Kidney epithelial cell (primary cell): ENCODE results near the gene OR13J1. TPM values are rescaled to one million over a fixed set of nuclear protein-coding genes. Genes with fewer than 3 reads are reported as not detected.
"Not testable (repeated sequence)": the region's sequence is repeated elsewhere in the genome, so short reads cannot be mapped to it uniquely, and the experiment has no call there.

Source experiments
- DNase-seq: peaks from one replicate; pipeline ENCODE4 v3.0.0-alpha.2; 2010; ENCODE audit warnings: low read depth
- H3K27me3 ChIP-seq: 2 replicates; pipeline ENCODE4 v1.6.0; 2011; ENCODE audit warnings: low read length; ENCODE audit not compliant: control insufficient read depth, insufficient read depth
- H3K36me3 ChIP-seq: 2 replicates; pipeline ENCODE4 v1.5.1; 2011; ENCODE audit warnings: low read length; ENCODE audit not compliant: control insufficient read depth, insufficient read depth
- H3K4me3 ChIP-seq: 2 replicates; pipeline ENCODE4 v1.5.1; 2011; ENCODE audit warnings: low read depth, mild to moderate bottlenecking, control low read depth, low read length
- CTCF ChIP-seq: IDR thresholded peaks from 2 replicates; pipeline ENCODE4 v1.5.1; 2011; ENCODE audit warnings: mild to moderate bottlenecking, moderate library complexity, low read length, control low read depth, inconsistent platforms; ENCODE audit not compliant: insufficient read depth, poor library complexity, severe bottlenecking
- total RNA-seq: library from RNA; depleted of rRNA; stranded (reverse); fragments of >200 nt; gene quantifications from 2 replicates; pipeline ENCODE4 v1.2.3, GENCODE V29; 2015

The OR13J1 gene
- total RNA-seq, 1 donor from 2014 or later = not detected

GRCh38 chr9:35914301-35914807 lies 44.2 kb upstream of the OR13J1 start:
- Histone ChIP-seq H3K27me3 (no peaks in the 10 kb centered on the region), H3K4me3 (no peak overlapping the region), H3K36me3 (no peaks in the 10 kb centered on the region)
- TF ChIP-seq CTCF = no peak
- DNase-seq = no peak

DNA sequence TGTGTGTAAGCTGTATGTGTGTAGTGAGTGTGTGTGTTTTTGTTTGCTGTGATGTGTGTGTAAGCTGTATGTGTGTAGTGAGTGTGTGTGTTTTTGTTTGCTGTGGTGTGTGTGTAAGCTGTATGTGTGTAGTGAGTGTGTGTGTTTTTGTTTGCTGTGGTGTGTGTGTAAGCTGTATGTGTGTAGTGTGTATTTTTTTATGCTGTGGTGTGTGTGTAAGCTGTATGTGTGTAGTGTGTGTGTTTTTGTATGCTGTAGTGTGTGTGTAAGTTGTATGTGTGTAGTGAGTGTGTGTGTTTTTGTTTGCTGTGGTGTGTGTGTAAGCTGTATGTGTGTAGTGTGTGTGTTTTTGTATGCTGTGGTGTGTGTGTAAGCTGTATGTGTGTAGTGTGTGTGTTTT lies 43.2 kb upstream of the OR13J1 start:
- not testable (repeated sequence) for H3K36me3 ChIP-seq, H3K27me3 ChIP-seq, DNase-seq, H3K4me3 ChIP-seq

DNA sequence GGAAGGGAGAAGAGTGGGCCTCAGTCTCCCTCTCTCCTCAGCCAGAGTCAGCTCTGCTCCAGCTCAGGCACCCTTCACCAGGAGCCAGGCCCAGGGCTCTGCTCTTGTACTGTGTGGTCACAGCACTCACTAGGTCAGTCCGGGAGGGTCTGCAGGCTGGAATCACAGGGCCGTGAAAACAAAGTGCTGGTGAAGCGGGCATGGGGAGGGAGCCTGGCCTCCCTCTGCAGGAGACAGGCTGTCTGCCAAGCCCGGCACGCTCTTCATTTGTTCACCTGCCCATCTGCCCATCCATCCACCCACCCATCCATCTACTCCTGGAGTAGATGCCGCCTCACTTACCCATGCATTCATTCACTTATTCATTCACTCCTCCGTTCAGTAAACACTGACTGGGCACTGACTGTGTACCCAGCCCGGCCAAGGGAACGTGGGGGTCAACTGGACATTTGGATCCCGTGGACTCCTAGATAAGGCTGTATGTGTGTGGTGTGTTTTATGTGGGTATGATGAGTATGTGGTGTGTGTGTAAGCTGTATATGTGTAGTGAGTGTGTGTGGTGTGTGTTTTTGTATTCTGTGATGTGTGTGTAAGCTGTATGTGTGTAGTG lies 42.7 kb upstream of the OR13J1 start:
- H3K36me3 ChIP-seq = no peaks in the 10 kb centered on the region
- H3K27me3 ChIP-seq = no peaks in the 10 kb centered on the region
- TF ChIP-seq CTCF = no peak
- no peak overlapping the region for H3K4me3 ChIP-seq
- DNase-seq = no peak

DNA sequence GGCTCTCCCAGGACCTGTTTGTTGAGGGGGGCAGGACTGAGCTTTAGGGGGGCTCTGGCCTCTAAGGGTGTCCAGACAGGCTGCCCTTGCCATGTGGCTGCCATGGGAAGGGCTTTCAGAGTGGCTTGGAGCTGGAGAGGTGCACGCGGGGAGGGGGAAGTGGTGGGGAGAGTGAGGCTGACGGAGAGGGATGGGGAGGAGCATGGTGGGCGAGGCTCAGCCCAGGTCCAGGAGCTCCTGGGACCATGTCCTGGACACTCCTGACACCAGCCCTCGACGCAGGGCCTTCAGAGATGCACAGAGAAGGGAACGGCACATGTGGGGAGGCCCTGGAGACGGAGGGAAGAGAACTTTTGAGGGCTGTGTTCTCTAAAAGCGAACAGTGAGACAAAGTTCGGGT lies 41.5 kb upstream of the OR13J1 start:
- no peak for TF ChIP-seq CTCF
- Histone ChIP-seq H3K4me3 (no peak overlapping the region), H3K36me3 (no peaks in the 10 kb centered on the region), H3K27me3 (no peaks in the 10 kb centered on the region)
- DNase-seq = no peak

DNA sequence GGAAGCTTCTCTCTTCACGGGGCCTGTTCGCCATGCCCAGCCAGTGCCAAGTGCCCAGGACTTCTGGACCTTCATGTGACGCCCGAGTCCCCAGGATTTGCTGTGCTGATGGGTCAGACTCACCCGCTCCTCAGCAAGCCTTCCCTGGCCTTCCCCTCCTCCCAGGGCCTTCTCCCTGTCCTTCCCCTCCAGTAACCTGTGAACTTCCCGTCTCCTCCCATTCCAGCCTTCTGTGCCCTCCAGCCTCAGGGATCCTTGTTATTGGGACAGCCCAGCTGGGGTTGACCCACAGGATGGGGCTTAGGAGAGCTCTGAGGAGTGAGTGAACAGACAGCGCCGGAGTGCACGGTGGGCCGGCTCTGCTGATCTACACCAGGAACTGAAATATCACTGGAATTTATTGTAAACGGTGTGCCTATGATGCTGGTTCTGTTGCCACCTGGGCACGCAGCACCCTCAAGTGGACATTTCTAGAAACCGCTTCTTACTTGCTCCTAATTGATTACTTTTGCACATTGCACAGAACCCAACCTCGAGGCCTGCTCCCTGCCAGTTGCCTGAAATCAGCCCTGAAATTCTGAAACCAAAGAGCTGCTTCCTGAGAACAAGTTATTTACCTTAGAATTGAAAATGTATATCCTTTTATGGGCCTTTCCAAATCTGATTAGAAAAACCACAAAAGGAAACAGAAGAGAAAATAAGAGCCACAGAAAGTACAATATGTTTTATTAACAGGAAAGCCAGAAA lies 40.6 kb upstream of the OR13J1 start:
- no peak for DNase-seq
- Histone ChIP-seq H3K4me3 (no peak overlapping the region), H3K27me3 (no peaks in the 10 kb centered on the region), H3K36me3 (no peaks in the 10 kb centered on the region)
- peak; percentile 60 for TF ChIP-seq CTCF

GRCh38 chr9:35909687-35910612 lies 39.7 kb upstream of the OR13J1 start:
- H3K27me3 ChIP-seq = no peaks in the 10 kb centered on the region
- no peak for TF ChIP-seq CTCF
- no peaks in the 10 kb centered on the region for H3K36me3 ChIP-seq
- DNase-seq = no peak
- no peak overlapping the region for H3K4me3 ChIP-seq
